Vagina (tissue), 2 donors: ENCODE results near the gene LRIT2.

Experiments
- POLR2A ChIP-seq, 2 donors: fragments of 450-650 bp; IDR thresholded peaks; one replicate each; pipeline ENCODE4 v1.6.1; 2017; ENCODE audit warnings: antibody characterized with exemption in 2 of 2, mild to moderate bottlenecking in 2 of 2, moderate library complexity in 2 of 2
- POLR2AphosphoS5 ChIP-seq, 2 donors: sonication (generic); formaldehyde crosslinking; IDR thresholded peaks; one replicate each; pipeline ENCODE4 v1.9.0; 2017; ENCODE audit warnings: antibody characterized with exemption in 2 of 2, mild to moderate bottlenecking in 2 of 2, low read depth in 1 of 2; ENCODE audit not compliant: insufficient read depth in 1 of 2
- TF ChIP-seq, protein P1 (sequence below), 3 experiments: fragments of 450-650 bp in 2 of 3; fragments of 200-600 bp in 1 of 3; sonication (generic) in 1 of 3; IDR thresholded peaks; one replicate each; pipeline ENCODE4 v1.5.1; 2017 to 2019; ENCODE audit warnings: antibody characterized with exemption in 3 of 3, mild to moderate bottlenecking in 2 of 3, moderate library complexity in 2 of 3

GRCh38 chr10:84176351-84176750 lies 49.0 kb downstream of the LRIT2 start:
- TF ChIP-seq POLR2A (IDR thresholded peaks at IDR 0.05) (no peak), POLR2AphosphoS5 (IDR thresholded peaks at IDR 0.05; ENCODE audit: insufficient read depth in 1 of 2, low read depth in 1 of 2) (no peak)
- TF ChIP-seq, protein P1, sequence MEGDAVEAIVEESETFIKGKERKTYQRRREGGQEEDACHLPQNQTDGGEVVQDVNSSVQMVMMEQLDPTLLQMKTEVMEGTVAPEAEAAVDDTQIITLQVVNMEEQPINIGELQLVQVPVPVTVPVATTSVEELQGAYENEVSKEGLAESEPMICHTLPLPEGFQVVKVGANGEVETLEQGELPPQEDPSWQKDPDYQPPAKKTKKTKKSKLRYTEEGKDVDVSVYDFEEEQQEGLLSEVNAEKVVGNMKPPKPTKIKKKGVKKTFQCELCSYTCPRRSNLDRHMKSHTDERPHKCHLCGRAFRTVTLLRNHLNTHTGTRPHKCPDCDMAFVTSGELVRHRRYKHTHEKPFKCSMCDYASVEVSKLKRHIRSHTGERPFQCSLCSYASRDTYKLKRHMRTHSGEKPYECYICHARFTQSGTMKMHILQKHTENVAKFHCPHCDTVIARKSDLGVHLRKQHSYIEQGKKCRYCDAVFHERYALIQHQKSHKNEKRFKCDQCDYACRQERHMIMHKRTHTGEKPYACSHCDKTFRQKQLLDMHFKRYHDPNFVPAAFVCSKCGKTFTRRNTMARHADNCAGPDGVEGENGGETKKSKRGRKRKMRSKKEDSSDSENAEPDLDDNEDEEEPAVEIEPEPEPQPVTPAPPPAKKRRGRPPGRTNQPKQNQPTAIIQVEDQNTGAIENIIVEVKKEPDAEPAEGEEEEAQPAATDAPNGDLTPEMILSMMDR (IDR thresholded peaks at IDR 0.05) = no peak
